B cell (primary cell): Measurements from ENCODE around the gene CREB5.

Experiments
- CTCF ChIP-seq: fragments of 200-600 bp; IDR thresholded peaks from one replicate; pipeline ENCODE4 v1.8.0; 2022; ENCODE audit warnings: antibody characterized with exemption, mild to moderate bottlenecking
- EZH2 ChIP-seq: IDR thresholded peaks from 2 replicates; pipeline ENCODE4 v1.6.1; 2012; ENCODE audit warnings: borderline replicate concordance, low read depth, mild to moderate bottlenecking, moderate library complexity, low read length; ENCODE audit not compliant: insufficient read depth, poor library complexity, severe bottlenecking

- no peak for TF ChIP-seq CTCF
- no peak for TF ChIP-seq EZH2
These were observed 164.3 kb downstream of the CREB5 start for GRCh38 chr7:28576656-28577055.
